RPMI7951 (cell line): ENCODE results near the gene PAIP2. TPM values are rescaled to one million over a fixed set of nuclear protein-coding genes. Genes with fewer than 3 reads are reported as not detected.
"Not testable (repeated sequence)": the region's sequence is repeated elsewhere in the genome, so short reads cannot be mapped to it uniquely, and the experiment has no call there.

Source experiments
- DNase-seq: peaks from one replicate; pipeline ENCODE4 v3.0.0-alpha.2; 2012; ENCODE audit warnings: low read depth
- total RNA-seq: library from RNA; depleted of rRNA; stranded (reverse); fragments of >200 nt; shearing (Covaris generic); gene quantifications from 2 replicates; pipeline ENCODE4 v1.2.3, GENCODE V29; 2014

PAIP2 gene
- total RNA-seq, 1 experiment from 2014 or later, result 45.4 TPM

DNA sequence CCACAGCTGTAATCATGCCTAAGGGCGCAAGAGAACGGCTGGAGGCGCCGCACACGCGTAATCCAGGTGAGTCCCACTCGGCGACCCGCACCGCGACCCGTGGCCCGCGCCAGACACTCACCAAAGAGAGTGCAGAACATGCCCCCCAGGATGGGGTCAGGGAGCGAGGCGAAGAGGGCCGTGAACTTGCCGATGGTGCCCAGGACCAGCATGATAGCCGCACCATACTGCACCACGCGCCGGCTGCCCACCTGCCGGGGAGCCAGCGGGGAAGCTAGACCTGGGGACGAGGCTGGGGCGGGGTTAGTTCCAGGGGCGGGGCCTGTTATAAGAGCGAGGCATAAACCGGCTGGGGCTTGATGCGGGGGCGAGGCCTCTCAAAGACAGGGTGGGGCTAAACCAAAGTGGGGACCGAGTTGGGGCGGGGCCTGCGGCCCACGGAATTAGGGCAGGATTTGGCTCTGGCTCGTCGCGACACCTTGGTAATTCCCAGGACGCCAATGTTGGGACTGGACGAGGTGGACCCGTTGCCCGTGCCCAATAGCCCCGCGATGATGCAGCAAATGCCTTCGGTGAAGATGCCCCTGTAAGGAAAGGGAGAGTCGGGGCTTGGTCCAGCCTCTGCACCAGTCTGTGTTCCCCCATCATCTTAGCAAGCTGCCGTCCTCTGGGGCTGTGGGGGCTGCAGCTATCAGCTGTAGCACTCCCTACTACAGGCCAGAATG, 36.6 kb downstream of the PAIP2 start:
- DNase-seq, result no peak

DNA sequence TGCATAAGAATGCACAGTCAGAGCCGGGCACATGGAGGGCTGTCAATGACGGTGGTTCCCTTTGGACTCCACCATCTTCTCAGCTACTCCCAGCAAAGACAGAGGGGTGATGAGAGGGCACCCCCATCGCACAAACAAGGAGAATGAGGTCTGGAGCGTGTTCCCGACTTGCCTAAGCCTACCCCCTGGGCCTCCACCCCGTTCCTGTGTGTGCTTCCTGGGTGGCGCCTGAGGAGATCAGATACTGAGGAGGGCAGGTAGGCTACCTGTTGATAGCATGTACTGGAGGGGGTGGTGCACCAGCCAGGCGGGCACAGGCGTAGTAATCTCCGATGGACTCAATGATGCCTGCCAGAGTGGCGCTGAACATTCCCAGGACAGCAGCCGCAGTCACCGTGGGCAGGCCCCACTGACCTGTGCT, 37.3 kb downstream of the PAIP2 start:
- DNase-seq, result no peak

- no peak for DNase-seq
Measured at GRCh38 chr5:139379626-139380449, 38.2 kb downstream of the PAIP2 start.

DNA sequence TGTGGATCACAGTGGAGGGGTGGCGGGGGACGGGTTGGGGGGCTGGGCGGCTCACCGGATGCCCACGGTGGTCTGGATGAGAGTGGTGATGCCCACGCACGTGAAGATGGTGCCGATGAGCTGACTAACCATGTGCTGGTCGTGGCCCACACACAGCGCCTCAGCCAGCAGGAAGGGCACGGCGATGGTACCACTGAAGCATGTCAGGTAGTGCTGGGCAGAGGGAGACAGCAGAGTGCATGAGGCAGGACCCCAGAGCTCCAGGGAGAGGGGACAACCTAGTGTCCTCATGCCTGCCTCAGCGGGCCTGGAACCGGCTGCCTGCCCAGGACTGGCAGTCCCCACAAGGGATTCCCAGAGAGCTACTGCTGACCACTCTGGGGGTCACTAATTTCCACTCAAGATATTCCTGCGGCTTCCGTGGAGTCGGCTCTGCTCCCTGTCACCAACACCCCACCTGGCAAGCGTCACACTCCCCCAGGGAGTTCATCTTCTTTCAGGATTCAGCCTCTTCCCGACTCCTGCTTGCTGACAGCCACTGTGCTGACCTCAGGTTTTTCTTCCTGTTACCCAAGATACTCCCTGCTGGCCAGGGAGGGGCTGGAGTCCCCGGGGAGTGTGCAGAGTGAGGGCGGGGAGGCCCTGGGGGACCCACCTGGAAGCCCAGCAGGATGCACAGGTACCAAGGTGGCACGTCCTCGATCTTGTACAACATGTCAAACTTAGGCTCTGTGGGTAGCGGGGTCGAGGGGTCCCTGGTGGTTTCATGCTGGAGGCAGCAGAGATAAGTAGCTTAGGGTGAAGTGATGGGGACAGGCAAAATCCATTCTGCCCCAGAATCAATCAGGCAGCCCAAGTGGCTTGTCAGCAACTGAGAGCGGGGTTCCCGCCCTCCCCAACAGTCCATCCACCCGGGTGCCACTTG, 40.4 kb downstream of the PAIP2 start:
- DNase-seq, result no peak

DNA sequence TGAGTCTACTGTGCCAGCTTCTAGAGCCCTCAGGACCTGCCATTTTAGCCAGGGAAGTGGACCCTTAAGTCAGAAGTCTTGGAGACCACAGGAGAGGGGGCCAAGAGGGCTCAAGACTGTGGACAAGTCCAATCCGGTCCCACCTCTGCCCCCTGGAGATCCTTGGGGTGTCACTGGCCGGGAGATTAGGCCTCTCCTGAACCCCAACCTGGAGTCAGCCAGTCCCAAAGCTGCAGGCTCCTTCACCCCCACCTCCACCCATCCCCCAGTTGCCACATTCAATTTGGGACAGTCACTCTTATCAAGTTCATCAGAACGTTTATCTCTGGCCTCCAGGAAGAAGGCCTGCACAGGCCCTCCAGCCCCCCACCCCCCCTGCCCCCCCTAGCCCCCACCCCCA, 41.2 kb downstream of the PAIP2 start:
- no peak for DNase-seq

DNA sequence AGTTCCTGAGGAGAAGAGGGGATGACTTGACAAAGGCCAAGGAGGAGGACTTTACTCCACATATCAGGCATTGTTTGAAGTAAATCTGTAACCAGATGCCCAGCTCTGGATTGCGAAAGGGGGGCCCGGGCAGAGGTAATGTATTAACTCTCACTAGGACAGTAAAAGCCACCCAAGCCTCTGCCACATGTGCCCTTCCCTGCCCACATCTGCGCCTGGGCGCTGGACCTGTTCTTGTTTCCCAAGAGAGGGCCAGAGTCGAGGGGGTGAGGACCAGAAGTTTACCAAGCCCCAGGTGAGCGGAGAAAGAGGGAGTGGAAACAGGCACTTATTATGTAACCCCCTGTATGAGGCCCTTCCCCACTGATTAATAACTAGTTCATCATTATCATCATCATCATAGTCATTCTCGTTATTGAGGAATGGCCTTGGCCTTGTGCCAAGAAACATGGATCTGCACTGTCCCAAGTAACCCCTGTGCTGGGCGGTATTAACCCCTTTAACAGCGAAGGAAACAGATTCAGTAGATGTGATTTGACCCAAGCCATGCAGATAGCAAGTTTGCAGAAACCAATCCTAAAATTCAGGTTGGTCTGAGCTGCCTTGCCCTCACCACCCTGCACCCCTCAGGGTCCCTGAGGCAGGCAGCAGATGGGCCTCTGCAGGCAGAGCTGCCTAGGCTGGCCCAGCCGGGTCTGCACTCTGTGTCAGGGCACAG, 41.8 kb downstream of the PAIP2 start, which contains the start of gene SLC23A1:
SLC23A1 (minus strand) TSS at position 23 of the 718 bp plus-strand sequence. CDS start 44 bp downstream, outside the sequence.
- DNase-seq, result no peak

DNA sequence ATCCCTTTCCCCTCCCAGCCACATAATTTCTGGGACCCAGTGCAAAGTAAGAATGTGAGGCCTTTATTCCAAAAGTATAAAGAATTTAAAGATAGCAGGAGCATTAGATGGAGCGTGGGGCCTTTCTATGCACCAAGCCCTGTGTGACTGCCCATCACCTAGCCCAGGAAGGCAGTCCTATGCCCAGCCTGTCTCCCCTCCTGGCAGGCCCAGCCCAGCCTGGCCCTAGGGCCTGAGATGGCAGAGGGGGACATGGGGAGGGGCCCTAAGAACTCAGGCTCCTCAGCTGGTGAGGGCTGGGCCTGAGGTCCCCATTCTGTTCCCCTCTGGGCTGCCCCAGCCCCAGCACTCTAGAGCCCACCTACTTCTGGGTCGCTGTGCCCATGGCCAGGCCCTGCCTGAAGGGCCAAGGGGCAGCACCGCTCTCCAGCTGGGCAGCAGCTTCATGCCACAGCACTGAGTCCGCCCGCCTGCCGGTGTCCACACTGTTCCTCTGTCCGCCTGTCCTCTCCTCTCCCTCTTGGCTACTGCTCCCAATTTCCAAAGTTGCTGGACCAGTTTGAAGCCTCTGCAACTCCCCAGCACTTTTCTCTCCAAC, 42.4 kb downstream of the PAIP2 start:
- DNase-seq, result no peak

- DNase-seq, result no peak
Measured at GRCh38 chr5:139384591-139385051, 43.0 kb downstream of the PAIP2 start.

- DNase-seq, result peak; percentile 42
Measured at GRCh38 chr5:139385061-139386049, 43.7 kb downstream of the PAIP2 start.

DNA sequence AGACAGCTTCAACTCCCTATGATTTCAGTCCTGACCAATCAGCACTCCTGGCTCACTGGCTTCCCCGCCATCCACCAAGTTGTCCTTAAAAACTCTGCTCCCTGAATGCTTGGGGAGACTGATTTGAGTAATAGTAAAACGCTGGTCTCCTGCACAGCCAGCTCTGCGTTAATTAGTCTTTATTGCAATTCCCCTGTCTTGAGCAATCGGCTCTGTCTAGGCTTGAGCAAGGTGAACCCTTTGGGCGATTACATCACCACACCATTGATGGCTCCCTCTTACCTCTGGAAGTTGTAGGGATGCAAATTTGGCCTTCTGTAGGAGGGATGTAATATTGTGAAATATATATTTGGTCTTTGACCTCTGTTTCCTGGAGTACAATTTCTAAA, 44.4 kb downstream of the PAIP2 start:
- no peak for DNase-seq

GRCh38 chr5:139386956-139387355, 45.3 kb downstream of the PAIP2 start:
- not testable (repeated sequence) for DNase-seq

DNA sequence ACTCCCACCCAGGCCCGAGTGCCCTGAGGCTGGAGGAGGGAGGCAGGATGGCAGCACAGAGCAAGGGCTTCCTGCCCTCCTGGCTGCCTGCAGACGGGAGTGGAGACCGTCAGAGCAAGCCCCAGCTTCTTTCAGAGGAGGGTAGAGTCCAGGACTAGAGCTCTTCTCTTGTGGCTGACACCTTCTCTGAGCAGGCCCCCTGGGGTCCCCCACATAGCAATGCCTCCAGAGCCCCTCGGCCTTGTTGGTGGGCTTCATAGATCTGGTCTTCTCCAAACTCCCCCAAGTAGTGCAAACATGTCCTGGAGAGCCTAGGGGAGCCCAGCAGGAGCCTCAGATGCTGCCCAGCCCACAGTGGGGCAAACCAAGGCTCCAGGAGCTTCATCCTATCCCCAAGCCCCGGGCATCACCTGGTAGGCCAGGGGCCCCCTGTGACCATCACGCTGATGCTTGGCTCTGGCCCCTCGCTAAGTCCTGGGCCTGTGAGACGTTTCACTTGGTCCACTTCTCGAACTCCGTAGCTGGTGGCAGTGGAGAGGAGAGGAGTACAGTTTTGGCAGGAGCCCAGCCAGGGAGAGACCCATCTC, 46.0 kb downstream of the PAIP2 start:
- no peak for DNase-seq

GRCh38 chr5:139388198-139388821, 46.7 kb downstream of the PAIP2 start:
- DNase-seq, result no peak

DNA sequence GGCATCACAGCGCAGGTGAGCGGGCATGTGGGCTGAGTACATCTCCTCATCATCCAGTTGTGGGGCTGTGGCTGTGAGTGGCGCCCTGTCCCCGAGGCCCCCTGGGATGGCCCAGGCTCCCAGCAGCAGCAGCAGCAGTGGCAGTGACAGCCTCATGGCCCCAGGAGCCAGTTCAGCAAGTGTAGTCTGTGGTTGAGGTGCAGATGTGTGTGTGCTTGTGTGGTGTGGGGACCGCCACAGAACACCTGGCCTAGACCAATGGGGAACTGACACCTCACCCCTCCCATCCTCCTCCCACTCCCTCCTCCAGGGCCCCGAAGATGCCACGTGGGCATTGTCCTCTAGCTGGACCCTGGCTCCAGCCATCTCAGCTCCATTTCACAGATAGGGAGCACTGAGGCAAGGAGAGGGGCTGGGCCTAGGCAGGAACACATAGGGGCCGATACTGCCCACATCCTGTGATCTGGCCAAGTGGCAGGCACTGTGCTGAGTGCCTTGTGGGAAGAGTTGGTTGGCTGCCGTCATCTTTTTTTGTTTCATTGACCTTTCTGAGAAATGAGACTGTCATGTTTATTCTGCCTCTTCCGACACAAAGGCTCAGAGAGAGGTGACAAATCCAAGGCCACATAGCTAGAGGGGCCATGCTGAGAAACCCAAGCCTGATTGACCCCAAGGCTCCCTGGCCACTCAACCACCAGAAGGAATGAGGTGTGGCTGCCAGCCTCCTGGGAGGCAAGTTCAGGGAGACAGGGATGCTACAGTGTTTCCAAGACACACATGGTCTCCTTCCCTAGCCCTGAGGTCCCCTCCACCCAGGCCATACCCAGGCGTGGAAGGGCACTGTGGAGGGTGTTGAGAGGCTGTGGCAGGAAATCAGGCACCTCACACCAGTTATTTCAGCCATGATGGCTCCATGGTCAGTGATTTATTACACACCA, 48.3 kb downstream of the PAIP2 start, which contains the start of gene MZB1:
MZB1 (minus strand) TSS at position 213 of the 938 bp plus-strand sequence; CDS start at position 156, 57 bp downstream.
- no peak for DNase-seq

DNA sequence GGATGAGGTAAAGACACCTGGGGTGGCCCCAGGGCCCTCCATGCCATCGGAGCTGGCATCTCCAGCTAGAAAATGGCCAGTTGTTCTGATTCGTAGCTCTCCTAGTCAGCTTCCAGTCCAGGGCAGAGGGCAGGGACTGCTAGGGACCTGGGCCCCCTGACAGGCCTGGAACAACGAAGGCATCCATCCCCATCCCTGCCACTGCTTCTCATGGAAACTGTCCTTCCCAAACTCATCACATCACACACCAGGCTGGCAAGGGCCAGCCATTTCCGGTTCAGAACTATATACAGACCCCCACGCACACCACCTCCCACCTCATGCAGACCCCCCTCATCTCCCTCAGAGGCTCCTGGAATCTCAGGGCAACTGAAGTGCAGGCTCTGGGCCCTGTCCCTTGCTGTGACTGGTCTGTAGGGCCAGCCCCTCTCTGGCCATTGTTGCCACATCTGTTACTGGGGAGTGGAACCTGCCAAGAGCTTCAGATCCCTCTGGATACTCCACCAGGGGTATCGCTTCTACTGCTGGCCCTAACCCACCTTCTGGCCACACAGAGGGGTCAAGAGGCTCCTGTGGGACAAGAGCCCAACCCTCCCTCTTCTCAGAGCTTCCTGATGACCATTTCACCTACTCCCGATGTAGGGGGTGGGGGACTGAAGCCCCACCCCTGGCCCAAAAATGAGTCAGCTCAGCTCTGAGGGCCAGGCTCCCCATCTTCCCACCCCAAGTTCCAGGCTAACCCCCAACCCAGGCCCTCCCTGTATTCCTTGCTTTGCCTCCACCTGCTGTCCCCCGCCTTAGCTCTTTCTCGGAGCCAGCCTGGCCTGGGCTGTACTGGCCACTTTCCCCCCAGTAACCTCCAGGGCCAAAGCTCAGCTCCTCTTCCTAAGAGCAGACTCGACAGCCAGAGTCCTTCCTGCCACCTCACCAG, 49.2 kb downstream of the PAIP2 start:
- DNase-seq, result no peak
